GM12865 (cell line): ENCODE results near the gene RPL31.
"Not testable (repeated sequence)": the region's sequence is repeated elsewhere in the genome, so short reads cannot be mapped to it uniquely, and the experiment has no call there.

Source experiments
- DNase-seq: peaks from one replicate; pipeline ENCODE4 v3.0.0; 2010; ENCODE audit warnings: low read depth
- H3K4me3 ChIP-seq: 2 replicates; pipeline ENCODE4 v1.5.1; 2011; ENCODE audit warnings: mild to moderate bottlenecking, low read depth, low read length, control low read depth
- TF ChIP-seq, protein P1 (sequence below): IDR thresholded peaks from 2 replicates; pipeline ENCODE4 v1.5.1; 2011; ENCODE audit warnings: low read length, control low read depth, low read depth, inconsistent platforms; ENCODE audit not compliant: insufficient read depth; ENCODE audit errors: missing control alignments

The RPL31 gene

GRCh38 chr2:101041413-101041812, 39.3 kb downstream of the RPL31 start:
- TF ChIP-seq, protein P1, sequence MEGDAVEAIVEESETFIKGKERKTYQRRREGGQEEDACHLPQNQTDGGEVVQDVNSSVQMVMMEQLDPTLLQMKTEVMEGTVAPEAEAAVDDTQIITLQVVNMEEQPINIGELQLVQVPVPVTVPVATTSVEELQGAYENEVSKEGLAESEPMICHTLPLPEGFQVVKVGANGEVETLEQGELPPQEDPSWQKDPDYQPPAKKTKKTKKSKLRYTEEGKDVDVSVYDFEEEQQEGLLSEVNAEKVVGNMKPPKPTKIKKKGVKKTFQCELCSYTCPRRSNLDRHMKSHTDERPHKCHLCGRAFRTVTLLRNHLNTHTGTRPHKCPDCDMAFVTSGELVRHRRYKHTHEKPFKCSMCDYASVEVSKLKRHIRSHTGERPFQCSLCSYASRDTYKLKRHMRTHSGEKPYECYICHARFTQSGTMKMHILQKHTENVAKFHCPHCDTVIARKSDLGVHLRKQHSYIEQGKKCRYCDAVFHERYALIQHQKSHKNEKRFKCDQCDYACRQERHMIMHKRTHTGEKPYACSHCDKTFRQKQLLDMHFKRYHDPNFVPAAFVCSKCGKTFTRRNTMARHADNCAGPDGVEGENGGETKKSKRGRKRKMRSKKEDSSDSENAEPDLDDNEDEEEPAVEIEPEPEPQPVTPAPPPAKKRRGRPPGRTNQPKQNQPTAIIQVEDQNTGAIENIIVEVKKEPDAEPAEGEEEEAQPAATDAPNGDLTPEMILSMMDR = no peak
- H3K4me3 ChIP-seq = no peak overlapping the region
- no peak for DNase-seq

GRCh38 chr2:101045330-101045729, 43.2 kb downstream of the RPL31 start:
- TF ChIP-seq, protein P1 = no peak
- H3K4me3 ChIP-seq = no peak overlapping the region
- no peak for DNase-seq

- TF ChIP-seq, protein P1 = no peak
- DNase-seq = peak; percentile 58
- H3K4me3 ChIP-seq = no peak overlapping the region
Observed at GRCh38 chr2:101047075-101047766, 45.1 kb downstream of the RPL31 start.

DNA sequence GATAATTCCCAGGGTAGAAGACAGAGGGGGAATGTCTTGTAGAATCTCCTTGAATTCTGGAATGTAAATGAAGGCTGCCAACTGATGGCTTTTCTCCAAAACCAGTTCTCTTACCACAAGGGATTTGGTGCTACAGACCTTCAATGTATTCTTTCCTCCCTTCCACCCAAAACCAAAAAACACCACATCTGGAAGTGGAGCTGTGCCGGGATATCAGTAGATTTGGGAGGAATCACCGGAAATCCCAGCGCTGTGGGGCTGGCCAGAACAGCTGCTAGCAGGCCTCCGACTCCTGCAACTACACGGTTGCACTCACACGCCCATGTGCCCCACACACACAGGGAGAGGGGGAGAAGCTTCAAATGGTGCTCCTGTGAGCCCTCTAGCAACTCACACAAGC, 45.7 kb downstream of the RPL31 start:
- no peak for DNase-seq
- TF ChIP-seq, protein P1 = no peak
- no peak overlapping the region for H3K4me3 ChIP-seq

- TF ChIP-seq, protein P1 = no peak
- H3K4me3 ChIP-seq = no peak overlapping the region
- DNase-seq = no peak
Observed at GRCh38 chr2:101048756-101049155, 46.7 kb downstream of the RPL31 start.

DNA sequence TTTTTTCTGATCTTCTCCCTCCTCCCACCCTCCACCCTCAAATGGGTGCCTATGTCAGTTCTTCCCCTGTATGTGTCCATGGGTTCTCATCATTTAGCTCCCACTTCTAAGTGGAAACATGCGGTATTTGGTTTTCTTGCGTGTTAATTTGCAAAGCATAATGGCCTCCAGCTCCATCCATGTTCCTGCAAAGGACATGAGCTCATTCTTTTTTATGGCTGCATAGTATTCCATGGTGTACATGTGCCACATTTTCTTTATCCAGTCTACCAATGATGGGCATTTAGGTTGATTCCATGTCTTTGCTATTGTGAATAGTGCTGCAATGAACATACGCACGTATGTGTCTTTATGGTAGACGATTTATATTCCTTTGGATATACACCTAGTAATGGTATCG, 48.8 kb downstream of the RPL31 start:
- H3K4me3 ChIP-seq, DNase-seq: not testable (repeated sequence)

GRCh38 chr2:101052147-101052546, 50.1 kb downstream of the RPL31 start:
- H3K4me3 ChIP-seq = no peak overlapping the region
- TF ChIP-seq, protein P1 = no peak
- DNase-seq = peak; percentile 26
